ENCODE measurements around the gene BRD1.

The BRD1 gene

DNA sequence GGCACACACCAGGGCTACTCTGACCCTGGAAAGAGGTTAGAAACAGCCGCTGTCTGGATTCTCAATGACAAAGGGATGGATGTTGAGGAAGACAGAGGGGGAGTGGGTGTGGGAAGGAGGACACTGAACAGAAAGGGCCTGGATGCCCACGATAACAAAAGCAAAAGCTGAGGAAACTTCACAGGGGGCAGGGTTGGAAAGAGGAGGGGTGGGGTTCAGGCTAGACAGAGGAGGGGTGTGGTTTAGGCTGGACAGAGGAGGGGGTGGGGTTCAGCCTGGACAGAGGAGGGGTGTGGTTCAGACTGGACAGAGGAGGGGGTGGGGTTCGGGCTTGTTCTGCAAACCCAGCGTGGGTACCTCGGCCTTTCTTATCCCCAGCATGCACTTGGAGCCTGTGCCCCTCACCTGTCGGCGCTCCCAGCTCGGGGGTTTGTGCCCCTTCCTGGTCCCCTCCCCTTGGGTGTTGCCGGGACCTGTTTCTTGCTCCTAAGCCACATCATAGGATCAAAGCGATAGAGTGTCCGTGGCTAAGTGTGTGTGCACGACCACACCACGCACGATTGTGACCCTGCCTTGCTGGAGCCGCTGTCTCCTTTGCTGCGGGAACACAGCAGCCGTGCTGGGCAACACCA lies 75.6 kb downstream of the BRD1 start:
- no peak for DNase-seq (ENCODE audit: low read depth)

GRCh38 chr22:49751318-49751965 lies 76.2 kb downstream of the BRD1 start:
- DNase-seq (ENCODE audit: low read depth): no peak

DNA sequence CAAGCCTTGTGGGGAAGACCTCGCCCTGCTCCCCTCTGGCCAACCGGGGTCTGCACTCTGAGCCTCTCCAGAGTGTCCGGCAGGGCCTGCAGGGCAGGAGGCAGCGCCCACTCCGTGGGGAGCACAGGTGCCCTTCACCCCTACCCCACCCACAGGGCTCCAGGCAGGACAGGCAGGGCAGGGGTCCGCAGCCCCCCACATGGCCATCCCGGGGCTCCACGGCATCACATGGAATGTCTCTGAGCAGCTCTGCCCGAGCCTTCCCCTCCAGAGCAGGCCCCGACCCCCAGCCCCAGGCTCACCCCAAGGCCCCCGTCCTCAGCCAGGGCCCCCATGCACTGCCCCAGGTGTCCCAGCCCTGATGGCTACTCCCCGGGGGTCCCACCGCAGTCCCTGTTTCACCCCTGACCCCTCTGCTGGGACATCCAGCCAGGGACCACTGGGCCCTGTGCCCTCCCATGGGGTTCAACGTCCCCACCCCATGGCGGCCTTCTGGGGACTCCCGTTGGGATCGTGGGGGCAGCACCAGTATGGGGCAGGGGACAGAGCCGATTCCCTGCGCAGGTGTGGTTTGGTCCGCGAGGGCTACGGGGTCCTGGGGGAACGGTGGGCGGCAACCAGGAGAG lies 77.7 kb downstream of the BRD1 start:
- no peak for DNase-seq (ENCODE audit: low read depth)

- DNase-seq (ENCODE audit: low read depth): no peak
Measured at GRCh38 chr22:49749227-49749626, 78.4 kb downstream of the BRD1 start.

DNA sequence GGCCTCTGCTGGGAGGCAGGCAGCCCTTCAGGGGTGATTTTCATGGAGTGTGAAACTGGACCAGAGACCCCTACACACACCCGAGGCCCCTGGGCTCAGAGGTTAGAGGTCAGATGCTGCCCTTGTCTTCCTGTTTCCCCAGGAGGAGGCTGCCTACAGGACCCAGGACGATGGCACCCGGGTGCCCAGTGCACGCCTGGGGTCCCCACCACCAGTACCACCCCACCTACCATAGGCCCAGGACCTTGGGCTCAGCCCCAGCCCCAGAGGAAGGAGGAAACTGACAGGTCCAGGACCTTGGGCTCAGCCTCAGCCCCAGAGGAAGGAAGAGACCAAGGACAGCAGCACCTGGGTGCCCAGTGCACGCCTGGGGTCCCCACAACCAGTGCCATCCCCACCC lies 79.2 kb downstream of the BRD1 start:
- no peak for DNase-seq (ENCODE audit: low read depth)

DNA sequence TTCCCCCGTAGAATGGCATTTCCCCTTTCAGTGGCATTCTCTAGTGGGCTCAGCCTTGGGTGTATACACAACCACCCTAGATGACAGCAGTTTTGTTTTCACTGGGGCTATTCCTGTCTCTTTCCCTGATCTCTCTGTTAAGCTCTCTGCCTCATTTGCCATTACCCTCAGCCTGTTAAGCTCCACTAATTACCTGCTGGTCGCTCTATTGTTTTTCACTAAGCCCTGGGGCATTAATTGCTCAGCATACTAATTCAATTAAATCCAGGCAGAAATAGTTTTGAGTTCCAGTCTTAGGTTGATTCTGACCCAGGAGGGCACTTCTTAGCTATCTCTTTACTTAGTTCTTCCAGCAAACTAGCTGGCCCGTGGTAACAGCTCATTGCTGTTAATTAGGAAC lies 80.0 kb downstream of the BRD1 start:
- DNase-seq (ENCODE audit: low read depth): no peak

DNA sequence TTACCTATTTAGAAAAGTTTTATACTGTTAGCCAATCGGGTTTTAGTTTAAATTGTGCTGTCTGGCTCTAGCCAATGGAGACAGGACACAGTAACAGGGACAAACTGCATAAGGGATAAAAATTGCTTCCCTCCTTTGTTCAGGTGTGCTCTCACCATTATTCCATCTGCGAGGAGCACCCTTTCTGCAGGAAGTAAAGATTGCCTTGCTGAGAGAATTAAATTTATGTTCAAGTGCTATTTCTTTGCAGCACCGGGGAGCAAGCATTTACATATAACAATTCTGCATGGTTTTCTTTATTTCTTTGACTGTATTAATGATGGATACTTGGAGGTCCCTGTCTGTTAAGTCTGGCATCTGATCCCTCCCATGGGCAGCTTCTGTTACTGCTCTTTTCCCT lies 80.5 kb downstream of the BRD1 start:
- no peak for DNase-seq (ENCODE audit: low read depth)

DNA sequence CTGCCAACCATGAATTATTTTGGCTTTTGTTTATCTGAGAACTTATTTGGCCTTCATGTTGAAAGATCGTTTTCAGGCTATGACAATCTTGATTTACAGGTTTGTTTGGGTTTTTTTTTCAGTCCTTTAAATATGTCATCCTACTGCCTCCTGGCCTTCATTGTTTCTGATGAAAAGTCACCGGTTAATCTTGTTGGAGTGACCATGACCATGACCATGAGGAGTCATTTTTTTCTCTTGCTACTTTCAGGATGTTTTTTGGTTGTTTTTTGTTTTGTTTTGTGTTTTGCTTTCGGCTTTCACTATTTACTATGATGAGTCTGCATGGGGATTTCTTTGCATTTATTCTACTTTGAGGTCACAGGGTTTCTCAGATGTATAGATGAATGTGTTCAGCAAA lies 81.6 kb downstream of the BRD1 start:
- DNase-seq (ENCODE audit: low read depth): no peak

DNA sequence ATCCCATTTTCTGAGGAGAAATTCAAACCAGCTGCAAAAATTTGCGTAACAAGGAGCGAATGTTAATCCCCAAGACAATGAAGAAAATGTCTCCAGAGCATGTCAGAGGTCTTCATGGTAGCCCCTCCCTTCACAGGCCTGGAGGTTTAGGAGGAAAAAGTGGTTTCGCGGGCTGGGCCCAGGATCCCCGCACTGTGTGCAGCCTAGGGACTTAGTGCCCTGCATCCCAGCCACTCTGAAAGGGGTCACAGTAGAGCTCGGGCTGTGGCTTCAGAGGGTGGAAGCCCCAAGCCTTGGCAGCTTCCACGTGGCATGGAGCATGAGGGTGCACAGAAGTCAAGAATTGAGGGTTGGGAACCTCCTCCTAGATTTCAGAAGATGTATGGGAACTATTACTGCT lies 87.4 kb downstream of the BRD1 start:
- DNase-seq (ENCODE audit: low read depth): no peak

DNA sequence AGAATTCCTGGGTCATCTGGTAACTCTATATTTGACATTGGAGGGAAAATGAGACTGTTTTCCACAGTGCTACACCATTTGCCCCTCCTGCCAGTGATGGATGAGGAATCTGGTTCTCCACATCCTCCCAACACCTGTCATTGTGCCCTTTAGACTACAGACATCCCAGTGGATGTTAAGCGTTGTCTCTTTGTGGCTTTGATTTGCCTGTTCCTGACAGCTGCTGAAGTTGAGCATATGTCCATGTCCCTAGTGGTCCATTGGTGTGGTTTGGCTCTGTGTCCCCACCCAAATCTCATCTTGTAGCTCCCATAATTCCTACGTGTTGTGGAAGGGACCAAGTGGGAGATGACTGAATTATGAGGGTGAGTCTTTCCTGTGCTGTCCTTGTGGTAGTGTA lies 88.5 kb downstream of the BRD1 start:
- no peak for DNase-seq (ENCODE audit: low read depth)

GRCh38 chr22:49738566-49738965 lies 89.1 kb downstream of the BRD1 start:
- no peak for DNase-seq (ENCODE audit: low read depth)

- no peak for DNase-seq (ENCODE audit: low read depth)
Measured at GRCh38 chr22:49738006-49738405, 89.7 kb downstream of the BRD1 start.

DNA sequence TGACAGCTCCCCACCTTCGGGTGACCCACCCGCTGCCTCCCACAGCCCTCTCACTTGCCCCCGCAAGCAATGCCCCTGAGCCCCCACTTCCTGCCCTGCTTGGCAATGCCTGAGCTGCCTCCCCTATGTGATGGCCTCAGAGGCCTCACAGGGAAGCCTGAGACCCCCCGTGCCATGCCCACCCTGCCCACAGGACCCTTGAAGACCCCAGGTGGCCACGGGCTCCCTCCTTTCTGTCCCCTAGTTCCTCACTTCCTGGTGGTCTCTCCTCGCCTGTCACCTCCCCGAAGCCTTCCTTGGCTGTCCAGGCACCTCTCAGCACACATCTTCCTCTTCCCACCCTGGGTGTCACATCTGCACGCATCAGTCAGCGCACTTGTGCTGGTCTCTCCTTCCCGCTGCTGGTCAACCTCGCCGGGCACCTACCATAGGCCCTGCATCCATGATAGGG lies 90.5 kb downstream of the BRD1 start:
- no peak for DNase-seq (ENCODE audit: low read depth)

DNA sequence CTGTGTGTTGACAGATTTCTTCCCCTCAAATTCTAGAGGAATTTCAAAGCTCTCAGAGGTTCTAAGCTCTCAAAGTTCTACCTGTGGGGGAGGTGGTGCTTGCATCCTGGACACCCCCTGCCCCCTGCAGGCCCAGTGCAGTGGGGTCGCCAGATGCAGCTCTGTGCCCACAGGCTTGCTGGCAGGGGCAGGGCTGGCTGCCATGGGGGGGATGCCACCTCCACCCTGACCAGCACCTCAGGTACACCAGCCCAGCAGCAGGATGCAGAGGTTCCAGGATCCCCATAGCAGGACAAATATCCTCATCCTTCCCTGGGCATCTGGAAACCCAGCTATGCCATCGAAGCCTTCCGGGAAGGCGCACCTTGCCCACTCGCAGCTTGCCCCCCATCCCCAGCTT lies 91.1 kb downstream of the BRD1 start:
- DNase-seq (ENCODE audit: low read depth): no peak

- no peak for DNase-seq (ENCODE audit: low read depth)
Measured at GRCh38 chr22:49735901-49736421, 91.7 kb downstream of the BRD1 start.

DNA sequence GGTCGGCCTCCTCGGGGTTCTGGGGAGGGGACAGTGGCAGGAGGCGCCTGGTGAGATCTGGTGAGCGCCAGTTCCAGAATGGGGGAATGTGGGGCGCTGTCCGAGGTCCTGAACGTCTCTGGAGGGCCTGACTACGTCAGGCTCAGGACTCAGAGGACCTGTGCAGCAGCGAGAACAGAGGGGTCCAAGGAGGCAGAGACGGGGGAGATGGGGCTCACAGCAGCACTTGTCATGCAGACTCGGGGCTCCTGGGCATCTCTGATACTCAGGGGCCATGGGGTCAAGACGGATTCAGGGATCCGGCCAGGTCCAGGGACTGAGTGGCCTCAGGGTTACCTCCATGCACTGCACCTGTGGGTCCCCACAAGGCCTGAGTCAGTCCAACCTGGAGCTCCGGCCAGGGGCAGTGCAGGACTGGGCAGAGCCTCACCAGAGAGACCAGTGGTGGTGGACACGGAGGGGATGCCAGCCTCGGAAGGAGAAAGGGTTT lies 92.2 kb downstream of the BRD1 start:
- DNase-seq (ENCODE audit: low read depth): no peak

DNA sequence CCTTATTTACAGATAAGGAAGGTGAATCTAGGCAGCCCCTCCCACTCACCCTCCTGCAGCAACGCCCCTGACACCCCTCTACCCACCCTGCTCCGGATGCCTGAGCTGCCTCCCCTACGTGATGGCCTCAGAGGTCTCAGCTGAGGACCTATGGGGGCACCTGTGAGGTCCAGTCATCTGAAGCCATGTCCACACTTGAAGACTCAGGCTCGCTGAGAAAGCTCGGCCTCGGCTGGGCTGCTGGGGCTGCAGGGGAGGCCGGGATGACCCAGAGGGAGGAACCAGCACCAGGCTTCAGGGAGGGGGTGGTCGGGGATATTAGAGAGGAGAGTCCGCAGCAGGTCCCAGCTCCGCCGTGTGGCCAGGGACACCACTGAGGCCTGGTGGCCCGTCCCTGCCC lies 92.8 kb downstream of the BRD1 start:
- DNase-seq (ENCODE audit: low read depth): no peak

- DNase-seq (ENCODE audit: low read depth): no peak
Measured at GRCh38 chr22:49734390-49734789, 93.3 kb downstream of the BRD1 start.

- no peak for DNase-seq (ENCODE audit: low read depth)
Measured at GRCh38 chr22:49733631-49734030, 94.0 kb downstream of the BRD1 start.

GRCh38 chr22:49730656-49731055 lies 97.0 kb downstream of the BRD1 start:
- no peak for DNase-seq (ENCODE audit: low read depth)

- DNase-seq (ENCODE audit: low read depth): no peak
Measured at GRCh38 chr22:49728570-49729271, 99.0 kb downstream of the BRD1 start.

- no peak for DNase-seq (ENCODE audit: low read depth)
Measured at GRCh38 chr22:49727881-49728569, 99.6 kb downstream of the BRD1 start.
